LNCaP clone FGC (cell line): Measurements from ENCODE around the gene ZZZ3.
"Not testable (repeated sequence)": the region's sequence is repeated elsewhere in the genome, so short reads cannot be mapped to it uniquely, and the experiment has no call there.

Source experiments
- DNase-seq: peaks from one replicate; pipeline ENCODE4 v3.0.0-alpha.2; 2011; ENCODE audit warnings: low read depth
- H3K4me3 ChIP-seq: 2 replicates; pipeline ENCODE4 v1.5.1; 2011; ENCODE audit warnings: mild to moderate bottlenecking, low read depth, low read length, control low read depth
- CTCF ChIP-seq: IDR thresholded peaks from 2 replicates; pipeline ENCODE4 v1.5.1; 2012; ENCODE audit warnings: mild to moderate bottlenecking; ENCODE audit not compliant: control insufficient read depth, insufficient read depth; ENCODE audit errors: extremely low read depth

ZZZ3 gene

GRCh38 chr1:77680173-77680572 is 2.3 kb downstream of the ZZZ3 start:
- H3K4me3 ChIP-seq, result no peak overlapping the region
- TF ChIP-seq CTCF, result no peak
- DNase-seq, result no peak

DNA sequence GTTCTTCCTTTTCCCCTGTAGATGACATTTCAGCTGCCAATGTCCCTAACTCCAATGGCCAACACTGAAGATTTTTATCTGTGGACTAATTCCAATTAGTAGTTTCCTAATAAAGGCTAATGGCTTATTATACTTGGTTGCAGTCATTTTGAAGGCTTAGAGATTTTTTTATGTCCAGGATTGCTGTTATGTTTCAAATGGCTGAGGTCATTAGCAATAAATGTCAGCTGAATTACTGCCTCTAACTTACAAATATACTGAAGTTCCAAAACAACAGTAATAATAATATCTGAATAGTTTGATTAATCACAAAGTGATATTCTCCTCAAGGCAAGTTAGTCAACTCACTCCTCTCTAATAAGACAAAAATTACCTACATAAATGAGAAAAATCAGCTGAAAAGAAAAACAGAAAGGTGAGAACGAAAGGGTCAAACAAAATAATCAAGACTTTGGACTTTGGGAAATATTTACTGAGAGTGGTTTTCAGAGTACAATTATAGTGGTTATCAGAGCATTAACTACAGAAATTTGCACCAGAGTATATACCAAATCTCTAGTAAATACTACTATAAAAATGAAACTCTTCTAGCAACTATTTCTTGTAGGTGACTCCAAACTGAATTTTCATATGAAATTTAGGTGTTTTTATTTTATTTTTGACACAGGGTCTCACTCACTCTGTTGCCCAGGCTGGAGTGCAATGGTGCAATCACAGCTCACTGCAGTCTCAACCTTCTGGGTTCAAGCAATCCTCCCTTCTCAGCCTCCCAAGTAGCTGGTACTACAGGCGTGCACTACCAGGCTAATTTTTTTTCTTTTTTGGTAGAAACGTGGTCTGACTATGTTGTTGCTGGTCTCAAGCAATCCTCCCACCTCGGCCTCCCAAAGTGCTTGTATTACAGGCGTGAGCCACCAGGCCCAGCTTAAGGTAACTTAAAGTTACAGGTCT is 3.5 kb downstream of the ZZZ3 start:
- TF ChIP-seq CTCF, result no peak
- H3K4me3 ChIP-seq, result no peak overlapping the region
- DNase-seq, result no peak

DNA sequence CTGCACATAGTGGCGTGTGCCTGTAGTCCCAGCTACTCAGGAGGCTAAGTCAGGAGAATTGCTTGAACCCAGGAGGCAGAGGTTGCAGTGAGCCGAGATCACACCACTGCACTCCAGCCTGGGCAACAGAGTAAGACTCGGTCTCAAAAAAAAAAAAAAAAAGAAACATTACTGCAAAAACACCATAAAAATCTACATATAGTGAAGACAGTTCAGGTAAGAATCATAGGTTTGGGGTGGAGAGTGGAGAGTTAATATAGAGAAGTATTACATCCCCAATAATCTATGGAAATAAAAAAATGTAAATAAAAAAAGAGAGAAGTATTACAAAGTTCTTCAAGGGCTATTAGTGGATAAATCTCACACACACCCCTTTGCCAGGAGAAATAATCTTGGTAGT is 7.7 kb downstream of the ZZZ3 start:
- H3K4me3 ChIP-seq, DNase-seq: not testable (repeated sequence)

DNA sequence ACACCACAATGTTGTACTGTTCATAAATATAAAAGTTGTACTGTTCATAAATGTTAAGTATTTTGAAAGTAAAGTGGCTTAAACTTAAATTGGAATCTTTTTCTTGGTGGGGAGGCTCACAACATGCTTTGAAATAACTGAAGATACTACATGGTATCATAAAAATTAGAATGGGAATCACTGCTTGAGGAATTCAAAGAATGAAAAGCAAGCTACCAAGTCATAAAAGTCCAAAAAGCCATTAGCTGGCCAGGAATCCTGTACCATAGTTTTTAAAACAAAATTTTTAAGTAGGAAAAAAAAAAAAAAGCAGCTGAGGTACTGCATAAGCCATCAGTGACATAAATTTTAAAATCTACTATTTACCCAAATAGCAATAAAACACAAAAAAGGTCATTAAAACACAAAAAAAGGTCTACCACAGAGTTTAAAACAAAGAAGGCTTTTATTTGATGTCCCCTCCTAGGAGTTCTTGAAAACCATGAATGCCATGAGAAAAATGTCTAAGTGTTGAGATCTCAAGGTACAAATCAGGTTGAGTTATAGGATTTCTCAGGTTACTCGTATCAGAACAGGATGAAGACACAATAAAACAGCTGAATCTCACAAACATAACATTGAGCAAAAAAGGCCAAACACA is 8.6 kb downstream of the ZZZ3 start:
- no peak for DNase-seq
- TF ChIP-seq CTCF, result no peak
- no peak overlapping the region for H3K4me3 ChIP-seq

- no peak for TF ChIP-seq CTCF
Measured at GRCh38 chr1:77673030-77673429, 9.4 kb downstream of the ZZZ3 start.

DNA sequence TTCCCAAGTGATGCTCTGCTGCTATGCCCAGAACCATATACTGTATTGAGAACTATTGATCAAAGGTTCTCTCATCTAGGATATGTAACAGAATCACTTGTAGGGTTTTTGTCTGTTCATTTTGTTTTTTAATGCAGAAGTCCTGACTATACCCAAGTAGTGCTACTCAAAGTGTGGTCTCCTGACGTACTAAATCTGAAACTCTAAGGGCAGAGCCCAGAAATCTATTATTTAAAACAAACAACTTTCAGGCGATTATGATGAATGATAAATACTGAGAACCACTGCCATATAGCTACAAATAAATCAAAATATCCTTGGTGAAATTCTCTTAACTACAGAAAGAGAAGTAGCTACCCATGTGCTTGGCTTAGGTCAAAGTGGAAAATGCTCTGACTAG is 10.1 kb downstream of the ZZZ3 start:
- no peak overlapping the region for H3K4me3 ChIP-seq
- no peak for TF ChIP-seq CTCF

More at GRCh38 chr1:77673030-77673429, 9.4 kb downstream of the ZZZ3 start:
- H3K4me3 ChIP-seq, result no peak overlapping the region
- no peak for DNase-seq

GRCh38 chr1:77671836-77672235 is 10.6 kb downstream of the ZZZ3 start:
- no peak for TF ChIP-seq CTCF
- DNase-seq, result no peak
- H3K4me3 ChIP-seq, result no peak overlapping the region

More for the DNA sequence above, 10.1 kb downstream of the ZZZ3 start:
- no peak for DNase-seq
